H9 (cell line): ENCODE data around the gene CMSS1. TPM values are rescaled to one million over a fixed set of nuclear protein-coding genes. Genes with fewer than 3 reads are reported as not detected.

Experiments
- DNase-seq: peaks from one replicate; pipeline ENCODE4 v3.0.0-alpha.2; 2017
- H2AFZ ChIP-seq: one replicate; pipeline ENCODE4 v1.6.1; 2013; ENCODE audit warnings: mild to moderate bottlenecking, low read length, control low read depth, moderate library complexity
- H2AK5ac ChIP-seq: 2 replicates; pipeline ENCODE4 v1.6.1; 2013; ENCODE audit warnings: low read length, control low read depth, mixed read lengths; ENCODE audit not compliant: insufficient read length
- H2BK120ac ChIP-seq: one replicate; pipeline ENCODE4 v1.6.1; 2013; ENCODE audit warnings: low read depth, mild to moderate bottlenecking, low read length, control low read depth, inconsistent platforms; ENCODE audit not compliant: poor library complexity, severe bottlenecking
- H2BK12ac ChIP-seq: 2 replicates; pipeline ENCODE4 v1.6.1; 2013; ENCODE audit warnings: low read length, control low read depth, mixed read lengths, low read depth; ENCODE audit not compliant: insufficient read length
- H2BK15ac ChIP-seq: 2 replicates; pipeline ENCODE4 v1.6.1; 2013; ENCODE audit warnings: low read depth, low read length, control low read depth
- H2BK20ac ChIP-seq: one replicate; pipeline ENCODE4 v1.6.1; 2013; ENCODE audit warnings: low read depth, mild to moderate bottlenecking, low read length, control low read depth, inconsistent platforms; ENCODE audit not compliant: poor library complexity, severe bottlenecking
- H2BK5ac ChIP-seq: 2 replicates; pipeline ENCODE4 v1.6.1; 2013; ENCODE audit warnings: low read length, control low read depth, mixed read lengths; ENCODE audit not compliant: insufficient read length
- H3K14ac ChIP-seq: 2 replicates; pipeline ENCODE4 v1.6.1; 2013; ENCODE audit warnings: low read length, control low read depth; ENCODE audit not compliant: insufficient read depth
- H3K18ac ChIP-seq: 2 replicates; pipeline ENCODE4 v1.6.1; 2013; ENCODE audit warnings: low read depth, mild to moderate bottlenecking, mixed read lengths, low read length, control low read depth; ENCODE audit not compliant: insufficient read length
- H3K23ac ChIP-seq: 2 replicates; pipeline ENCODE4 v1.6.1; 2013; ENCODE audit warnings: low read length, control low read depth, mixed read lengths, low read depth; ENCODE audit not compliant: insufficient read length
- H3K23me2 ChIP-seq: 2 replicates; pipeline ENCODE4 v1.6.1; 2013; ENCODE audit warnings: low read depth, mild to moderate bottlenecking, mixed read lengths, low read length, control low read depth; ENCODE audit not compliant: insufficient read length, poor library complexity, severe bottlenecking
- H3K27ac ChIP-seq: 2 replicates; pipeline ENCODE4 v1.5.1; 2013; ENCODE audit warnings: low read length, control low read depth, mixed read lengths, low read depth; ENCODE audit not compliant: insufficient read length
- H3K27me3 ChIP-seq: 2 replicates; pipeline ENCODE4 v1.6.1; 2013; ENCODE audit warnings: low read length, control low read depth, inconsistent platforms; ENCODE audit not compliant: insufficient read depth
- H3K4ac ChIP-seq: 2 replicates; pipeline ENCODE4 v1.6.1; 2013; ENCODE audit warnings: low read depth, mild to moderate bottlenecking, control low read depth, inconsistent platforms, low read length, moderate library complexity
- H3K4me1 ChIP-seq: 2 replicates; pipeline ENCODE4 v1.6.1; 2013; ENCODE audit warnings: low read length, control low read depth, inconsistent platforms; ENCODE audit not compliant: insufficient read depth
- H3K4me2 ChIP-seq: 2 replicates; pipeline ENCODE4 v1.6.1; 2013; ENCODE audit warnings: low read length, control low read depth, mixed read lengths; ENCODE audit not compliant: insufficient read length, insufficient read depth
- H3K56ac ChIP-seq: 2 replicates; pipeline ENCODE4 v1.6.1; 2013; ENCODE audit warnings: low read depth, mild to moderate bottlenecking, mixed read lengths, low read length, control low read depth; ENCODE audit not compliant: insufficient read length
- H3K79me1 ChIP-seq: 2 replicates; pipeline ENCODE4 v1.6.1; 2013; ENCODE audit warnings: low read depth, mild to moderate bottlenecking, moderate library complexity, low read length, control low read depth, inconsistent platforms; ENCODE audit not compliant: insufficient read depth, poor library complexity, severe bottlenecking
- H3K79me2 ChIP-seq: 2 replicates; pipeline ENCODE4 v1.6.1; 2013; ENCODE audit warnings: low read length, control low read depth, inconsistent platforms; ENCODE audit not compliant: insufficient read depth
- H3K9ac ChIP-seq: 2 replicates; pipeline ENCODE4 v1.6.1; 2013; ENCODE audit warnings: low read length, control low read depth, mixed read lengths; ENCODE audit not compliant: insufficient read length; ENCODE audit errors: extremely low read depth
- H3K9me3 ChIP-seq: one replicate; pipeline ENCODE4 v1.6.1; 2013; ENCODE audit warnings: low read depth, low read length, inconsistent platforms; ENCODE audit not compliant: control insufficient read depth
- H3T11ph ChIP-seq: one replicate; pipeline ENCODE4 v1.6.1; 2013; ENCODE audit warnings: mild to moderate bottlenecking, low read length, control low read depth, inconsistent platforms
- H4K20me1 ChIP-seq: one replicate; pipeline ENCODE4 v1.6.1; 2013; ENCODE audit not compliant: control insufficient read depth, insufficient read length, insufficient read depth
- H4K5ac ChIP-seq: 2 replicates; pipeline ENCODE4 v1.6.1; 2013; ENCODE audit warnings: low read depth, mild to moderate bottlenecking, mixed read lengths, low read length, control low read depth; ENCODE audit not compliant: insufficient read length
- H4K8ac ChIP-seq: replicated peaks from 2 replicates; pipeline ENCODE4 v1.6.1; 2013; ENCODE audit warnings: low read length, control low read depth, mixed read lengths, low read depth; ENCODE audit not compliant: insufficient read length
- H4K91ac ChIP-seq: 2 replicates; pipeline ENCODE4 v1.6.1; 2013; ENCODE audit warnings: low read depth, mild to moderate bottlenecking, moderate library complexity, mixed read lengths, low read length, control low read depth; ENCODE audit not compliant: insufficient read length
- H3K27ac Mint-ChIP-seq, 3 experiments: 2 replicates in 2 of 3; 3 replicates in 1 of 3; pipeline ENCODE4 v1.8.0; 2020 to 2021; ENCODE audit warnings: mixed read lengths in 3 of 3, mild to moderate bottlenecking in 1 of 3, moderate library complexity in 1 of 3
- H3K27me3 Mint-ChIP-seq: 2 replicates; pipeline ENCODE4 v1.8.0; 2021; ENCODE audit warnings: low read depth, mild to moderate bottlenecking, moderate library complexity, mixed read lengths
- H3K36me3 Mint-ChIP-seq, 3 experiments: 2 replicates in 2 of 3; 3 replicates in 1 of 3; pipeline ENCODE4 v1.8.0; 2020 to 2021; ENCODE audit warnings: low read depth in 3 of 3, mixed read lengths in 3 of 3; ENCODE audit not compliant: insufficient read depth in 1 of 3
- H3K4me1 Mint-ChIP-seq, 2 experiments: 2 replicates each; pipeline ENCODE4 v1.8.0; 2020; ENCODE audit warnings: mixed read lengths in 2 of 2
- H3K4me3 Mint-ChIP-seq, 2 experiments: 2 replicates in 1 of 2; 3 replicates in 1 of 2; pipeline ENCODE4 v1.8.0; 2020 to 2021; ENCODE audit warnings: mild to moderate bottlenecking in 2 of 2, mixed read lengths in 2 of 2, moderate library complexity in 1 of 2
- H3K9me3 Mint-ChIP-seq, 2 experiments: 2 replicates in 1 of 2; 3 replicates in 1 of 2; pipeline ENCODE4 v1.8.0; 2020; ENCODE audit warnings: mild to moderate bottlenecking in 2 of 2, mixed read lengths in 2 of 2, moderate library complexity in 1 of 2
- WGBS: extraction: QIAGEN DNeasy Blood & Tissue Kit; methylation state at CpG from one replicate; pipeline ENCODE4 v1.1.7; 2013; ENCODE audit warnings: missing lambda C conversion rate, low lambda C conversion rate, mixed read lengths; ENCODE audit not compliant: insufficient read length; ENCODE audit errors: extremely low coverage; 5-methylcytosine and 5-hydroxymethylcytosine counted together
- total RNA-seq: library from RNA; stranded (reverse); gene quantifications from 2 replicates; pipeline ENCODE4 v1.2.1, GENCODE V29; 2021
- TF ChIP-seq, protein P1 (sequence below): fragments of 200-600 bp; sonication (generic); conservative IDR thresholded peaks from 3 replicates; pipeline ENCODE4 v1.8.0; 2021; ENCODE audit warnings: antibody characterized with exemption, mild to moderate bottlenecking

Gene CMSS1
- total RNA-seq, 1 experiment from 2014 or later: 61.8 TPM

DNA sequence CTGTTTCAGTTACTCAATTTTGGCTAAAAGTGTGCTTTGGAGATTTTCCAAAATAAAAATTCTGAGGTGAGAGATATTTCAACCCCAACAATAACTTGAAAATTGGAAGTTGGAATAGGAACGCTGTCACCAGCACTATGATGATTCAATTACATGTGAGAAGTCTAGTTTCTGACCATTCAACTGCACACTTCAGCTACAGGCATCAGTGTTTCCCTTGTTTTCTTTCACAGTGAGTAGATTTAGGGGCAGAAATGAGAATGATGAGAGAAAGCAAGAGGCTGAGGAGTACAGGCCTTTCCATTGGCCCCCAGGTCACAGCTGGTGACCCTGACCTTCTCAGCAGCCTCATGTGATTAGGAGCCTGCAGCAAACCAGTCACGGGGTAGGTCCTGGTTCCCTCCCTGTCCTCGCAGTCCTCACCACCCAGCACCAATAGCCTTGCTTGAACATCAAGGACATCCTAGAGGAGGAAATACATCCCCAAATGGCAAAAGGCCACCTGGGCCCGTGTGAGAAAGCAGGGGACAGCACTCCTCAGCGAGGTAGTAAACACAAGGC lies 306.6 kb downstream of the CMSS1 start:
- Mint-ChIP-seq H3K4me3 (no peak overlapping the region), H3K27ac (no peak overlapping the region)

More for the DNA sequence above, 306.6 kb downstream of the CMSS1 start:
- Histone ChIP-seq H4K5ac (no peak overlapping the region), H3K9me3 (no peaks in the 10 kb centered on the region), H3K14ac (no peak overlapping the region), H3K23ac (no peak overlapping the region), H2BK120ac (no peak overlapping the region), H3T11ph (no peak overlapping the region), H3K27ac (no peak overlapping the region), H3K4ac (no peak overlapping the region), H3K23me2 (no peaks in the 10 kb centered on the region), H2AK5ac (no peak overlapping the region), H3K4me2 (no peak overlapping the region), H3K9ac (no peak overlapping the region), H2BK12ac (no peak overlapping the region), H3K79me2 (no peaks in the 10 kb centered on the region), H3K18ac (no peak overlapping the region), H3K27me3 (no peaks in the 10 kb centered on the region), H2BK5ac (no peak overlapping the region), H4K91ac (no peak overlapping the region), H3K79me1 (no peaks in the 10 kb centered on the region), H3K56ac (no peak overlapping the region), H3K4me1 (peaks cover 4% of the 10 kb centered on the region; the same call in 1 of the 2 replicates), H4K20me1 (no peaks in the 10 kb centered on the region), H4K8ac (no peak overlapping the region), H2AFZ (no peak overlapping the region), H2BK15ac (no peak overlapping the region), H2BK20ac (no peak overlapping the region)
- Mint-ChIP-seq H3K4me1 (peaks cover 16 to 18% of the 10 kb centered on the region in 2 experiments), H3K36me3 (no peaks in the 10 kb centered on the region), H3K9me3 (no peaks in the 10 kb centered on the region), H3K27me3 (no peaks in the 10 kb centered on the region)
- TF ChIP-seq, protein P1, sequence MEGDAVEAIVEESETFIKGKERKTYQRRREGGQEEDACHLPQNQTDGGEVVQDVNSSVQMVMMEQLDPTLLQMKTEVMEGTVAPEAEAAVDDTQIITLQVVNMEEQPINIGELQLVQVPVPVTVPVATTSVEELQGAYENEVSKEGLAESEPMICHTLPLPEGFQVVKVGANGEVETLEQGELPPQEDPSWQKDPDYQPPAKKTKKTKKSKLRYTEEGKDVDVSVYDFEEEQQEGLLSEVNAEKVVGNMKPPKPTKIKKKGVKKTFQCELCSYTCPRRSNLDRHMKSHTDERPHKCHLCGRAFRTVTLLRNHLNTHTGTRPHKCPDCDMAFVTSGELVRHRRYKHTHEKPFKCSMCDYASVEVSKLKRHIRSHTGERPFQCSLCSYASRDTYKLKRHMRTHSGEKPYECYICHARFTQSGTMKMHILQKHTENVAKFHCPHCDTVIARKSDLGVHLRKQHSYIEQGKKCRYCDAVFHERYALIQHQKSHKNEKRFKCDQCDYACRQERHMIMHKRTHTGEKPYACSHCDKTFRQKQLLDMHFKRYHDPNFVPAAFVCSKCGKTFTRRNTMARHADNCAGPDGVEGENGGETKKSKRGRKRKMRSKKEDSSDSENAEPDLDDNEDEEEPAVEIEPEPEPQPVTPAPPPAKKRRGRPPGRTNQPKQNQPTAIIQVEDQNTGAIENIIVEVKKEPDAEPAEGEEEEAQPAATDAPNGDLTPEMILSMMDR: no peak
- DNase-seq: no peak
- WGBS: no CpG with 5 or more reads among the region's 5 CpGs
